GM12865 (cell line): ENCODE measurements around the gene RARRES2.
"Not testable (repeated sequence)": the region's sequence is repeated elsewhere in the genome, so short reads cannot be mapped to it uniquely, and the experiment has no call there.

ENCODE experiments used
- DNase-seq: peaks from one replicate; pipeline ENCODE4 v3.0.0; 2010; ENCODE audit warnings: low read depth
- H3K4me3 ChIP-seq: 2 replicates; pipeline ENCODE4 v1.5.1; 2011; ENCODE audit warnings: mild to moderate bottlenecking, low read depth, low read length, control low read depth
- TF ChIP-seq, protein P1 (sequence below): IDR thresholded peaks from 2 replicates; pipeline ENCODE4 v1.5.1; 2011; ENCODE audit warnings: low read length, control low read depth, low read depth, inconsistent platforms; ENCODE audit not compliant: insufficient read depth; ENCODE audit errors: missing control alignments

Gene RARRES2

DNA sequence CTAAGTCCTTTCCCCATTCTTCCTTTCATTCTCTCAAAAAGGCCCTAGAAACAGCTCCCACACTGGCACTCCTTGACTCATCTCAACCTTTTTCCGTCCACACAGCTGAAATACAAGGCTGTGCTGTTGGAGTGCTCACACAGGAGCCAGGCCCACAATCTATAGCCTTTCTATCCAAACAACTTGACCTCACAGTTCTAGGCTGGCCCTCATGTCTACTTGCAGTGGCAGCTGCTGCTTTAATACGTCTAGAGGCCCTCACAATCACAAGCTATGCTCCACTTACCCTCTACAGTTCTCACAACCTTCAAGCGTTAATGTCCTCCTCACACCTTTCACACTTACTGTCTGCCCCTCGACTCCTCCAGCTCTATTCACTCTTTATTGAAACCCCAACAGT lies 30.3 kb downstream of the RARRES2 start:
- no peak overlapping the region for H3K4me3 ChIP-seq
- DNase-seq: no peak
- TF ChIP-seq, protein P1, sequence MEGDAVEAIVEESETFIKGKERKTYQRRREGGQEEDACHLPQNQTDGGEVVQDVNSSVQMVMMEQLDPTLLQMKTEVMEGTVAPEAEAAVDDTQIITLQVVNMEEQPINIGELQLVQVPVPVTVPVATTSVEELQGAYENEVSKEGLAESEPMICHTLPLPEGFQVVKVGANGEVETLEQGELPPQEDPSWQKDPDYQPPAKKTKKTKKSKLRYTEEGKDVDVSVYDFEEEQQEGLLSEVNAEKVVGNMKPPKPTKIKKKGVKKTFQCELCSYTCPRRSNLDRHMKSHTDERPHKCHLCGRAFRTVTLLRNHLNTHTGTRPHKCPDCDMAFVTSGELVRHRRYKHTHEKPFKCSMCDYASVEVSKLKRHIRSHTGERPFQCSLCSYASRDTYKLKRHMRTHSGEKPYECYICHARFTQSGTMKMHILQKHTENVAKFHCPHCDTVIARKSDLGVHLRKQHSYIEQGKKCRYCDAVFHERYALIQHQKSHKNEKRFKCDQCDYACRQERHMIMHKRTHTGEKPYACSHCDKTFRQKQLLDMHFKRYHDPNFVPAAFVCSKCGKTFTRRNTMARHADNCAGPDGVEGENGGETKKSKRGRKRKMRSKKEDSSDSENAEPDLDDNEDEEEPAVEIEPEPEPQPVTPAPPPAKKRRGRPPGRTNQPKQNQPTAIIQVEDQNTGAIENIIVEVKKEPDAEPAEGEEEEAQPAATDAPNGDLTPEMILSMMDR: no peak

DNA sequence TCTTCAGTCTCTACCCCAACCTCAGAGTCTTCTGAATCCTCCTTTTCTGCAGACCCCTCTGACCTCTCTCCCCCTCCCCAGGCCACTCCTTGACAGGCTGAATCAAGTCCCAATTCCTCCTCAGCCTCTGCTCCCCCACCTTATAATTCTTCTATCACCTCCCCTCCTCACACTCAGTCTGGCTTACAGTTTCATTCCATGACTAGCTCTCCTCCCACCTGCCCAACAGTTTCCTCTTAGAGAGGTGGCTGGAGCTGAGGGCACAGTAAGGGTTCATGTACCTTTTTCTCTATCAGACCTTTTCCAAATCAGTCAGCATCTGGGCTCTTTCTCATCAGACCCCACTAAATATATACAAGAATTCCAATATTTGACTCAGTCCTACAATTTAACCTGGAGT lies 32.9 kb downstream of the RARRES2 start:
- DNase-seq: no peak
- TF ChIP-seq, protein P1: no peak
- no peak overlapping the region for H3K4me3 ChIP-seq

DNA sequence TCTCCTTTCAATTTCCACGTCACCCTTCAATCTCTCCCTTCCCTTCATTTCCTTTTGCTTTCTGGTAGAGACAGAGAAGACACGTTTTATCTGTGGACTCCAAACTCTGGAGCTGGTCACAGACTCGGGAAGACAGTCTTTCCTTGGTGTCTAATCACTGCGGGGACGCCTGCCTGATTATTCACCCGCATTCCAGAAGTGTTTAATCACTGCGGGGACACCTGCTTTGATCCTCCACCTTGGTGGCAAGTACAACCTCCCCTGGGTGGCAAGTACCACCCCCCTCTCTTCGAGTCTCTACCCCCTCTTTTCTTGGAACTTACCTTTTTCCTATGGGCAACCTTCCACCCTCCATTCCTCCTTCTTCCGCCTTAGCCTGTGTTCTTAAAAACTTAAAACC lies 33.5 kb downstream of the RARRES2 start:
- TF ChIP-seq, protein P1: no peak
- H3K4me3 ChIP-seq: no peak overlapping the region
- no peak for DNase-seq

DNA sequence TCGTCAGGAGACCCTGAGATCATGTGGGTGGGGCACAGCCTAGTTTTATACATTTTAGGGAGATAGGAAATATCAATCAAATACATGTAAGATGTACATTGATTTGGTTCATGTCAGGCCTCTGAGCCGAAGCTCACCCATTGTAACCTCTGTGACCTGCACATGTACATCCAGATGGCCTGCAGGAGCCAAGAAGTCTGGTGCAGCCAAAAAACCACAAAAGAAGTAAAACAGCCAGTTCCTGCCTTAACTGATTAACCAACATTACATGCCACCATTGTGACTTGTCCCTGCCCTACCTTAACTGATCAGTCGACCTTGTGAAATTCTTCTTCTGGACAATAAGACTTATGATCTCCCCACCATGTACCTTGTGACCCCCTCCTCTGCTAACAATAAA lies 34.3 kb downstream of the RARRES2 start:
- DNase-seq: no peak
- no peak overlapping the region for H3K4me3 ChIP-seq
- TF ChIP-seq, protein P1: no peak

DNA sequence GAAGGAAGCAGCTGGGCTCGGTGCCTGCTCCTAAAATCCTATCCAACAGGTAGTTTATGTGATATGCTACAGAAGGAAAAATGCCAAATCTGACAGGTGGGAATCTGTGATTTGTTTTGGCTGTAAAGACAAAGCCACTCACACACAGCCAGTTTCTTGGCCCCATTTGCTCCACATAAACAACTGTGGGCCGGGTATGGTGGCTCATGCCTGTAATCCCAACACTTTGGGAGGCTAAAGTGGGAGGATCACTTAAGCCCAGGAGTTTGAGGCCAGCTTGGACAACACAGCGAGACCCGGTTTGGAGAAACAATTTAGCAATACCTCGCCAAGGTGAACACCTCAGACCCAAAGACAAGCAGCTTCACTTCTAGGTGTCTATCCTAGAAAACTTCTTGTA lies 35.1 kb downstream of the RARRES2 start:
- not testable (repeated sequence) for H3K4me3 ChIP-seq, DNase-seq

DNA sequence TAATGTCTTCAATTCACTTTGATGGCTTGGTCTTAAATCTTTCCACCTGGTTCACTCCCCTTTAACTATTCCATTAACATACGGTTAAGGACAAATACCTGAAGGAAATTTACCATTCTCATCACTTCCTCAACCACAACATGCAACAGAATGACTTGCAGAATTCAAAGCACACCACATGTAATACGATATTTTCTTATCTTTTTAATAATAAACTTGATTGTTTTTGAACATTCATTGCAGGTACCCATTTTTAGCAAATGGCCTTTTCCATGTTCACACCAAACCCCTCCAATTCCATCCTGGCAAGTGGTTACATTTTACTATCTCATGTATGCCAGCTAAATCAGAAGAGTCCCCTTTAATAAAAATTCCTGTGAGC lies 35.5 kb downstream of the RARRES2 start:
- H3K4me3 ChIP-seq, DNase-seq: not testable (repeated sequence)

DNA sequence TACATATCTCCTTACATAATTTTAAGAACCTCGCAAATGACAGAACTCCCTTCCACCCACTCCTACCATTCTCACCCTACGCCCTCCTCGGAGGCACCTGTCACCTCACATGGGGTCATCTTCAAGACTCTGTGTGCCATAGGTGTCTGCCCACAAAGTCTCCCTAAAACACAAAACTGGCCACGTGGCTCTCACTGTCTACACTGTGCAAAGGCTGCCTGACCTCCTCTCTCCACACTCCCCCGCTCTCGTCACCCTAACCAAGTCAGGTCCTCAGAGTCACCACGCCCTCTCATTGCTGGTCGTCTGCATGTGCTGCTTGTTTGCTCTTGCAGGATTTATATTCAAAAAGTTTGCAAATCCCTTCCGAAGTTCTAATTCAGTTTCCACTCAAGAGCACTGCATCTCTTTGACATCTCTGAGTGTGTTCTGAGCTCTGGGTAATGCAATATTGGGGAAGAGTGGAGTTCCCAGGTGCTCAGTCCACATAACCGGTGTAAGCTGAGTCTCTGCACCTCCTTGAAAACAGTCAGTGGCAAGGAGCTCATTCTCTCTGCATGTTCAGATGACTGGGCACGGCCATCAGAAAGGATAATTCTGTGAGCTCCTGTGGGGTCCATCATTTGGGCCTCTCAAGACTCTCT lies 36.0 kb downstream of the RARRES2 start:
- H3K4me3 ChIP-seq, DNase-seq: not testable (repeated sequence)

DNA sequence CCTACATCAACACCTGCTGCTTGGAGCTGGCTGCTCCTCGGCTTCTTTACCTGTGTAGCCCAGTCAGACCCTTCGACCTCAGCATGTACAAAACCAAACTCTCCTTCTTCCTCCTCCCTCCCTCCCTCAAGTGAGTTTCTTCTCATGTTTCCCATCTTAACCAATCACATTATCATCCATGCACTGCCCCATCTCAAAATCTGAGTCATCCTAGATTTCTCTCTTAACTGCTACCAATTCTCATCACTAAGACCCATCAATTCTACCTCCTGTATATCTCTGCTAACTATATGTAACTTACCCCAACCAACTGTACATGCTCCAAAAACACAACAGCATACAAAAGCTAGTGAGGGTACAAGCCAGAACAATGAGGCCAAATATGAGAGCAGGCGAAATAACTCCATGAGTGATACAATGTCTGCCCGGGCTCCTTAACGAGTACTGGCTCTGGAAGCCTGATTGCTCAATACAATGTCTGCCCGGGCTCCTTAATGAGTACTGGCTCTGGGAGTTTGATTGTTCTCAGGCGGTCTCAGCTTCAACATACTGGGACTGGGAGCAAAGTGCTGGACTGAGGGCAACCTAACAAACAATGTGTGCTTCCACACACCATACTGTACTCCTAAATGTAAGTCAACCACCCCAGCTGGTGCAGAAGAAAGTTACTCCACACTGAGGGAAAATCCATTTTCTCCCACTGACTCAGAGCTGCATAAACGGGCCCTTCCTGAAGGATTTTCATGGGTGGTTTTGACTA lies 36.8 kb downstream of the RARRES2 start:
- H3K4me3 ChIP-seq, DNase-seq: not testable (repeated sequence)

DNA sequence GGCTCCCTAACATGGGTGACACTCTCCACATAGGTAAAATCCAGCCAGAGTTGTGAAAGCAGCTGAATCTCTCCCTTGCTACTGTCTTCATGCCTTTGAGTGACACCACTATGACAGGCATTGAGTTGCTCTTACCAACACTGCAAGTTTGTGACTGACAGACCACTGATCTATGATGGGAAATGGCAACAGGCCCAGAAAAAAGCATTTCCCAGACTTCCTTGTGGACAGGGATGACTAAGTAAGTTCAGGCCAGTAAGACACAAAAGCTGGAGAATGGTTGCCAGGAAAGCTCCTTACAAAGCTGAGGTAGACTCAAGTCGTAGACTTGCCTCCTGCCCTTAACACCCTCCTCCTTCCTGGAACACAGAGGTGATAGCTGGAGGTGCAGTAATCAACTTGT lies 38.5 kb downstream of the RARRES2 start:
- not testable (repeated sequence) for DNase-seq, H3K4me3 ChIP-seq

DNA sequence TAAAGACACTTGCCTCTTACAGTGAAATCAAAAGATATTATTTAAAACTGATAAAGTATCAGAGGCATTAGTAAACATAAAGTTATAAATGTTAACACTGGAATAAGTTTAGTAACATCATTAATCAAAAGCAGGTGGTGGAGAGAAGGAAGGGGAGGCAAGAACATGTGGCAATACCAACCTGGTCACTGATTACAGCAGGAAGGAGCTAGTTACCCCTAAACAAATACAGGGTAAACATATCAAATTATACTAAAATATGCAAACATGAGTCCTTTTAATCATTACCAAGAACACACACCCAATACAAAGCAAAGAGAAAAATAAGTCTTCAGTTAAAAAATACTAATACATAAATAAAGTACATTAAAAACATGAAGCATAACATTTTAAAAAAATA lies 43.5 kb downstream of the RARRES2 start:
- H3K4me3 ChIP-seq, DNase-seq: not testable (repeated sequence)

DNA sequence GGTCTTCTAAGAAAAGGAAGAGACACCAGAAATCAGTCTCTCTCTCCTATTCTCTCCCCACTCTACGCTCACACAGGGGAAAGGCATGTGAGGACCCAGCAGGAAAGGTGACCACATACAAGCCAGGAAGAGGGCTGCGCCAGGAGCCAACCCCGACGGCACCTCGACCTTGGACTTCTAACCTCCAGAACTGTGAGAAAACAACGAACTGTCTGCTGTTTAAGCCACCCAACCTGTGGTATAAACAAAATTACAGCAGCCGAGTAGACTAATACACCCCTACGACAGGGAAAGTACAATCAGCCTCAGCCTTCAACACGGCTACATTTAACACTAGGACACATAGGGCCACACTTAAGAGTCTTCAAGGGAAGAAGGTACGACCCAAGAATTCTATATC lies 44.6 kb downstream of the RARRES2 start:
- DNase-seq, H3K4me3 ChIP-seq: not testable (repeated sequence)

DNA sequence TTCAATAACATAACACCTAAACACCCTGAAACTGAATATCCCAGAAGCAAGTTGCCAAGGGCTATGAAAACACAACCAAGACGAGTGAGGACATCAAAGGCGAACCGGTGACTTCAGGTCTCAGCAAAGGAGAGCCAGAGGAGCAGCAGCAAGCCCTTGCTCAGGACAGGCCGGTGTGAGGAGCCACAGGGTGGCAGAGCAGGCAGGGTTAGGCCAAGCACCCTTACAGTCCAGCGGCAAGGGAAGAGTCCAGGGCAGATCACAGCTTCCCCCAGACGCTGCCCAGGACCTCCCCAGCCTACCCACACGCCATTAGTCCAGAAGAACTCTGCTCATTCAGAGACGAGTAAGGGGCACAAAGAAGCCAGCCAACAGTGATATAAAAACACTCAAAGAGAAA lies 45.8 kb downstream of the RARRES2 start:
- DNase-seq, H3K4me3 ChIP-seq: not testable (repeated sequence)

DNA sequence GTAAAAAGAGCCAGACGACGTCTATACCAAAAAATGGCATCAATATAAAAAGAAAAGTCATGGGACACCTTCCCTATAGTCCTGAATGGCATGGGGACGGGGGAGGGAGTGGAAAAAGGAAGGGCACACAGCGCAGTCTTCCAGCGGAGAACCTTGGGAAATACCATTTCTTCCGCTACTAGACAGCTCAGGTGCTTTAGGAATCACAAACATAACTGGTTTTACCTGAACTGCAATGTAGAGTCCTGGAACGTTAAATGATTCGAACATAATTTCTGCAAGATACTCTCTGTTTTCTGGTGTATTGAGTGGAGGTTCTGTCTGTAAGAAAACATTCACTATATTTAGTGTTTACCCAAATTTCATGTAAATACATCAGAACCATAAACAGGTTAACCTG lies 46.4 kb downstream of the RARRES2 start:
- DNase-seq, H3K4me3 ChIP-seq: not testable (repeated sequence)

DNA sequence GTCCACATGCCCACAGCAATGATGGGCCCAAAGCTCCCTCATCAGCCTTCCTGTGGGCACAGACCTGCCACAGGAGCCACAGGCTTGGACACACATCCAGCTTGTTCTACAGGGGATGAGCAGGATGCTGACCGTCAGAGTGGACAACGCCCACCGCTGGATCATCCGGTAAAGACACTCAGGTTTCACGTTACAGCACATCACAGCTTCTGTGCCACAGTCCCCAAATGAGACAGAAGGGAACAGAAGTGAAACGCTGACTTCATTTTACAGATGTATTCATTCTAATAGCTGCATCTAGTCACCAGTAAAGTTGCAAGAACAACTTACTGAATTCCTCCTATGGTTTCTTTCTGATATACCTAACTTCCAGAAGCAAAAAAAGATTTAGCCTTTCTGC lies 51.1 kb downstream of the RARRES2 start:
- peak; percentile 11 for DNase-seq
- not testable (repeated sequence) for H3K4me3 ChIP-seq

DNA sequence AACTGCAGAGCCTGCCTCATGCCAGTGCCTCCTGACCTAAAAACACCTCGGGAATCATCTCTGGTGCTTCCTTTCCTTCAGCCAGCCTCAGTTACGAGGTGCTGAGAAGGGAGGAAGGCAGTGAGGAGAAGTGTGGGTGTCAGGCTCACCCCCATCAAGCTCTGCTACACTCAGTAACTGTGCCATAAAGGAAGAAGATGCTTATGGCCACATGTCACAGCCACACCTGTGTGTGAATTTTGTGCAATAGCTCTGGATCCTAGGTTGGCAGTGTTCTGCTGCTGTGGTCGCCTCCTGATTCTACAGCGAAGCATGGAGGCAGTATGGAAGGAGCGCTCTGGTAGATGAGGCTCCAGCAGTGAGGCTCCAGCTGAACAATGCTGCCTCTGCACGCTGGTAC lies 52.6 kb downstream of the RARRES2 start:
- not testable (repeated sequence) for DNase-seq, H3K4me3 ChIP-seq
